Activated CD8-positive, alpha-beta memory T cell treated with anti-CD3 and anti-CD28 coated beads, Interleukin-2, amount 50 U/mL, for 1 hour (primary cell): Measurements from ENCODE around the gene SLC35A4.

Source experiments
- DNase-seq: peaks from one replicate; pipeline ENCODE4 v3.0.0-alpha.2; 2020; ENCODE audit errors: extremely low read depth

The SLC35A4 gene, protein sequence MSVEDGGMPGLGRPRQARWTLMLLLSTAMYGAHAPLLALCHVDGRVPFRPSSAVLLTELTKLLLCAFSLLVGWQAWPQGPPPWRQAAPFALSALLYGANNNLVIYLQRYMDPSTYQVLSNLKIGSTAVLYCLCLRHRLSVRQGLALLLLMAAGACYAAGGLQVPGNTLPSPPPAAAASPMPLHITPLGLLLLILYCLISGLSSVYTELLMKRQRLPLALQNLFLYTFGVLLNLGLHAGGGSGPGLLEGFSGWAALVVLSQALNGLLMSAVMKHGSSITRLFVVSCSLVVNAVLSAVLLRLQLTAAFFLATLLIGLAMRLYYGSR

DNA sequence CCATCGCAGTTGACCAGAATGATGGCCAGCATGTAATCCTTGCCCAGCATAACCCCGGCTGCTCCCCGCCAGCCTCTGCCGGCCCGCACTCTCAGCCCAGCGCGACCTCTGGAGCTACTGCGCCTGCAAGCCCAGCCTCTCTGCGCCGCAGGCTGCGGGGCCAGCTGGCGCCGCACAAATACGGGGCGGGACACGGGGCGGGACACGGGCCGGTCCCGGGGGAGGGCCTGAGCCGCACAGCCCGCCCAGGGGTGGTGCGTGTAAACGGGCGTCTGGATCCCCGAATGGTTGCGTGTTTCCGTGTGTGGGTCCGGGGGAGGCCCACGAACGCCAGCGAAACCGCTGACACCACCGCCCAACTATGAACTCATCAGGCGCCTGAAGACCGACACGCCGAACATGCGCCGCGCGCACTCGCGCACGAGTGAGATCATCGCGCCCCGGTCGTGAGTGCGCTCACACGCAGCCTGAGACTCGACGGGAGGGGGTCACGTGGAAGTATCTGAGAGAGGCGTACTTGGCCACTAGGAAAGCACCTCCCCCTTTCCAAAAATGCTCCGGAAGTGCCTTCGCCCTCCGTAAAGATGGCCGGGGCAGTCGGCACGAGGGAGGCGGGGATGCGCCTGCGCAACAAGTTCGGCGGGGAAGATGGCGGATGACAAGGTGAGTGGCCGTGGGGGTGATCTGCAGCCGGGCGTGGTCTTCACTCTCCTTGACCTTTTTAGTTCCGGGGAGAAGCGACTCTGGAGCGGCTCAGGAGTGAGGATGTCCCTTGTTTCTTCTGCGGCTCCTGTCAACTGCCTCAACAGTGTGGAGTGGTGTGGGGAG, at the start of gene SLC35A4, which contains the start of gene APBB3:
Gene SLC35A4 (plus strand): TSS at position 633 of the 828 bp plus-strand sequence. CDS start 2,342 bp downstream, outside the sequence.
Gene APBB3 (minus strand): TSS at position 403 of the 828 bp plus-strand sequence. CDS start 353 bp downstream, at position 50.
- peak; percentile 95 for DNase-seq

- DNase-seq = no peak
Measured at GRCh38 chr5:140524003-140524402, 40.6 kb upstream of the SLC35A4 start.

DNA sequence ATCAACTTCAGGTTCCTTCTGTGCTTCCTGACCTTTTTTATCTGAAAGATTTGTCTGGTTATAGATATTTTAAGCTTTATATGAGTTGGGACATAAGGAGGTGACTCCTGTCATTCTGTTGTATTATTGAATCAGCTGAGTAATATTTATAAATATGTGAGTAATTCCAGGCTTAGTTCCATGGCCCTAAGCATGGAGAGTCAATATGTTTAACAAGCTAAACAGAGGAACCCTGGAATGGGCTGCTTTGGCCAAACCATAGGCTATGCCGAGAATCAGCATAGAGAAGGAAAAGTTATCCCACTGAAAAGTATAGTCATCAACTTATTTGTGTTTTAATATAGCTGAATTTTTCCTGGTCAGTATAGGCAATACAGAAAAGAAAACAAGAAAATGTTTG, 24.4 kb upstream of the SLC35A4 start:
- no peak for DNase-seq

DNA sequence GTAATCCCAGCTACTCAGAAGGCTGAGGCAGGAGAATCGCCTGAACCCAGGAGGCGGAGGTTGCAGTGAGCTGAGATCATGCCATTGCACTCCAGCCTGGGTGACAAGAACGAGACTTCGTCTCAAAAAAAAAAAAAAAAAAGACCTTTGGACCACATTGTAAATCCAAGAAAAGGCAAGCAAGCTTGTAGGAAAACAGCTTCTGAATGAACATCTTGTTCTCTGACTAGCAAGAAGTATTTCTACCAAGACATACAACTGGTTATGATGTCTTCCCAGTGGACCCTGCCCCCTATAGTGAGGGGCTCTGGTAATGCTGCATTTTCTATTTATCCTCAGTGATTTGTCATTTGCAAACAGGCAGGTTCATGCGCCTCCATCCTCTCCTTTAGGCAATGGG, 21.7 kb upstream of the SLC35A4 start:
- DNase-seq = no peak

- DNase-seq = no peak
Measured at GRCh38 chr5:140544986-140545385, 19.6 kb upstream of the SLC35A4 start.

GRCh38 chr5:140545606-140546005, 19.0 kb upstream of the SLC35A4 start:
- DNase-seq = no peak

DNA sequence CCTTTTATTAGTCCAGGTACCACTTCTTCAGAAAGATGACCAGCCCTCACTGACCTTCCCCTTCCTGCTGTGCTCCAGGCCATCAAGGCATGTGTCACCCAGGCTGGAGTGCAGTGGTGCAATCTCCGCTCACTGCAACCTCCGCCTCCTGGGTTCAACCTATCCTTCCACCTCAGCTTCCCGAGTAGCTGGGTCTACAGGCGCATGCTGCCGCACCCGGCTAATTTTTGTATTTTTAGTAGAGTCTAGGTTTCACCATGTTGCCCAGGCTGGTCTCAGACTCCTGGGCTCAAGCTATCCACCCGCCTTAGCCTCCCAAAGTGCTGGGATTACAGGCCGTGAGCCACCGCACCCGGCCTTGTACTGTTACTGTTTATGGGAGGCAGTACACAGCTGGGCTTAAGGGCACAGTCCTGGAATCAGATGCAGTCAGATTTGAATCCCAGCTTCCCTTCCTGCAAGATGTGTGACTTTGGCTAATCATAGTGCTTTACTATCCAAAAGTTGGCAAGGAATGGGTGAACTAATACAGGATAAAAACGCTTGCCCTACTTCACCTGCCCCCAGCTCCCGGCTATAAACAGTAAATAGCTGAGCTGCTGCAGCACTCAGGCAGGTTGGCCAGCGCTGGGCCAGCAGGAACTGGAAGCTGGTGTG, 17.6 kb upstream of the SLC35A4 start:
- no peak for DNase-seq

DNA sequence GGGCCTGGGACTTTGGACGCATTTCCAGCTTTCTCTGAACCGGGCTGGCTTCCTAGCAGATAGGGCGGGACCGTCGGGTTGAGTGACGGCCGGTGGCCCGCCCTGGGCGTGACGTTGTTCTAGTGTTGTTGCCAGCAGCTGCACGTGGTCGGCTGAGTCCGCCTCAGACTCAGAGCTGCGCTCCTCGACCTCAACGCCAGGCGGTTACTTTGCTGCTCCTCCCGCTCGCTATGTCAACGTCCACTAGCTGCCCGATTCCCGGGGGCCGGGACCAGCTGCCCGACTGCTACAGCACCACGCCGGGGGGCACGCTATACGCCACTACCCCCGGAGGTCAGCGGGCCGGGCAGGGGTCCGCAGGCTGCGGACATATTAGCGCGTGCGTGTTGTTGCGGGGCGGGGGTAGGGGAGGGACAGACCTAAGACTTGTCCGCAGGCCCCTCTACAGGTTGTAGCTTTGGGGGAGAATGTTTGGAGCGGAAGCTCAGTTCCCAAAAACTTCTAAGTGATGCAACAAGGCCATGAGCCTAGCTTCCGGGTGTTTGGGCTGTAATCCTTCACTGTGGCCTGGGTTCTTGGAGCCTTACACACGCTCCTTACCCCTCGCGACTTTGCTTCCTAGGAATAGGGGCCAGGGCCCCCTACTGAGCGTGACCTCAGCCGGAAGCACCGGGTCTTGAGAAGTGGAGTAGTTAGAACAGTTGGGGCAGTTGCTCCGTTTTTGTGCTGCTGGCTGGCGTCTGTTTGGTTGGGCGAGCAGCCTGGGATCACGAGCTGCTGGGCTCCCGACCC, 16.9 kb upstream of the SLC35A4 start, which contains the start of gene EIF4EBP3:
Gene EIF4EBP3 (plus strand): TSS at position 155 of the 792 bp plus-strand sequence. CDS start 76 bp downstream, at position 231.
- DNase-seq = peak; percentile 63

- no peak for DNase-seq
Measured at GRCh38 chr5:140548300-140548688, 16.3 kb upstream of the SLC35A4 start.

- no peak for DNase-seq
Measured at GRCh38 chr5:140548791-140549190, 15.8 kb upstream of the SLC35A4 start.

DNA sequence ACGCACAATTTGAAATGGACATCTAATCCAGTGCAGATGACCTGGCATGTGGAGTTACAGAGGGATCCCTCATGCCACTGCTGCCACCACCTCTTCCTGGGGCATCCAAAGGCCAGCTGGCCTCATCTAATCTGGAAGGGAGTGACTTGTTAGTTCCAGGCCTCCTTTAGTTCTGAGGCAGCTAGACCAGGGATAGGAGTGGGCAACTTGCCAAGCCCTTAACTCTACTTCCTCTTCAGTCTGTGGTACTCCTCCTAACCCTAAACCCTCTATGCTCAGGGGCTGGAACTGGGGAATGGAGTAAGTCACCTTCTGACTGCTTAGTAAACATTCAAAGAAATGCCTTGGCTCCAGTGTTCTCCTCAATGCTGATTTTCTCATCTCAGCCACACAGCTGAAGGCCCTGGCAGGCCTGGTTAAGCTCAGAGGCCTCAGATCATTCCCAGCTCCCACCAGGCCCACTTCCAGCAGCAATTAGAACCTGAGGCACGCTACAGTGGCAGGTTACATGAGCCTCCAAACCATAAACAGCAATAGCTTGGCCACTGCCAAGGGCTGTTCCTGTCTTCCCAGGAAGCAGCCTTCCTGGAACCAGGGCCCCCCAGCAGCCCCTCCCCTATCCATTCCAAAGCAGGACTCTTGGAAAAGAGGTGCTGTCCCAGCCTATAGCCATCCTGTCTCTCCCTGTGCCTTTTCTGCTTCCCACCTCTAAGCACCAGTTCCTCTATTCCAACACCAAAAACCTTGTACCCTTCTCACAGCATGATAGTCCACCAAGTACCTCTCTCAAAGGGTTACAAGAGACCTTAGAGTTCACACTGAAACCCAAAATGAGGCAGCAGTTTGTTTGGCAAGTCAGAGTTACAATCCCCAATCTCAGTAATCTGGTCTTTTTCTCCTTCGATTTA, 15.1 kb upstream of the SLC35A4 start:
- DNase-seq = no peak

- no peak for DNase-seq
Measured at GRCh38 chr5:140550147-140551079, 14.2 kb upstream of the SLC35A4 start.

- no peak for DNase-seq
Measured at GRCh38 chr5:140551872-140552271, 12.8 kb upstream of the SLC35A4 start.

GRCh38 chr5:140553657-140554056, 11.0 kb upstream of the SLC35A4 start:
- no peak for DNase-seq

GRCh38 chr5:140554454-140554853, 10.2 kb upstream of the SLC35A4 start:
- no peak for DNase-seq

- no peak for DNase-seq
Measured at GRCh38 chr5:140555747-140556312, 8.8 kb upstream of the SLC35A4 start.

GRCh38 chr5:140556438-140556837, 8.2 kb upstream of the SLC35A4 start:
- no peak for DNase-seq

- DNase-seq = no peak
Measured at GRCh38 chr5:140557136-140557805, 7.4 kb upstream of the SLC35A4 start, which contains the start of gene SRA1. Gene SRA1, minus strand, starts transcription at chr5:140557473. Its CDS starts 21 bp downstream, at chr5:140557452.
